Spleen (tissue), 11 donors: ENCODE data around the gene KAT14. TPM values are rescaled to one million over a fixed set of nuclear protein-coding genes. Genes with fewer than 3 reads are reported as not detected.

Source experiments
- DNase-seq: peaks from one replicate; pipeline ENCODE4 v3.0.0-alpha.2; 2020
- H3K27ac ChIP-seq, 8 donors: fragments of 200-600 bp; sonication (generic) in 7 of 8; 1 replicate in 4 of 8; 2 replicates in 4 of 8; pipeline versions ENCODE4 v1.5.0 to v1.8.0; 2016 to 2021; ENCODE audit warnings: inconsistent platforms in 4 of 8, mild to moderate bottlenecking in 4 of 8, moderate library complexity in 1 of 8
- H3K27me3 ChIP-seq, 7 donors: fragments of 200-600 bp; sonication (generic) in 6 of 7; replicated peaks in 1 of 7; 1 replicate in 4 of 7; 2 replicates in 3 of 7; pipeline versions ENCODE4 v1.5.0 to v1.8.0; 2016 to 2021; ENCODE audit warnings: inconsistent platforms in 3 of 7, mild to moderate bottlenecking in 1 of 7
- H3K36me3 ChIP-seq, 6 donors: fragments of 200-600 bp; sonication (generic) in 5 of 6; 1 replicate in 4 of 6; 2 replicates in 2 of 6; pipeline versions ENCODE4 v1.5.0 to v1.8.0; 2016 to 2021; ENCODE audit warnings: inconsistent platforms in 2 of 6
- H3K4me1 ChIP-seq, 6 donors: fragments of 200-600 bp; sonication (generic) in 5 of 6; 1 replicate in 3 of 6; 2 replicates in 3 of 6; pipeline versions ENCODE4 v1.5.0 to v1.8.0; 2016 to 2021; ENCODE audit warnings: inconsistent platforms in 3 of 6
- H3K4me3 ChIP-seq, 8 donors: fragments of 200-600 bp; sonication (generic) in 7 of 8; 1 replicate in 4 of 8; 2 replicates in 4 of 8; pipeline versions ENCODE4 v1.5.0 to v1.8.0; 2016 to 2021; ENCODE audit warnings: inconsistent platforms in 4 of 8, mild to moderate bottlenecking in 4 of 8, moderate library complexity in 2 of 8
- H3K9me3 ChIP-seq, 8 donors: fragments of 200-600 bp; sonication (generic) in 7 of 8; 1 replicate in 4 of 8; 2 replicates in 4 of 8; pipeline versions ENCODE4 v1.5.0 to v1.8.0; 2016 to 2021; ENCODE audit warnings: inconsistent platforms in 4 of 8
- POLR2A ChIP-seq, 3 donors: fragments of 450-650 bp; IDR thresholded peaks; one replicate each; pipeline ENCODE4 v1.5.1; 2017; ENCODE audit warnings: antibody characterized with exemption in 3 of 3, mild to moderate bottlenecking in 1 of 3
- POLR2AphosphoS5 ChIP-seq, 3 donors: sonication (generic); formaldehyde crosslinking; IDR thresholded peaks; one replicate each; pipeline ENCODE4 v1.5.1; 2017; ENCODE audit warnings: antibody characterized with exemption in 3 of 3
- WGBS, 5 donors: extraction: QIAGEN DNeasy Blood & Tissue Kit in 3 of 5; methylation state at CpG; one replicate each; pipeline versions ENCODE4 v1.1.5 to v1.1.7; 2013 to 2018; 5-methylcytosine and 5-hydroxymethylcytosine counted together
- intact Hi-C: fragments of 100-400 bp; cut with DNase I; formaldehyde crosslinking; loops from one replicate; pipeline ENCODE4 v1.15.0; 2023; ENCODE audit warnings: low total_unique reads
- polyA plus RNA-seq, 3 donors: library from polyadenylated mRNA; stranded (reverse); fragments of 200-250 nt; gene quantifications; one replicate each; pipeline ENCODE4 v1.2.1, GENCODE V29; 2013
- total RNA-seq, 7 donors: library from RNA; depleted of rRNA in 3 of 7; stranded (reverse); fragments of >200 nt in 3 of 7; fragmentation: NEBNext Ultra II Directional in 4 of 7; extraction: Animal tissue kit (Norgen Biotek cat#: 25700) in 4 of 7; gene quantifications; one replicate each; pipeline versions ENCODE4 v1.1.0 to v1.2.1, GENCODE V29; 2016 to 2021
- TF ChIP-seq, protein P1 (sequence below), 11 experiments: fragments of 200-600 bp in 7 of 11; fragments of 450-650 bp in 4 of 11; sonication (generic) in 4 of 11; IDR thresholded peaks in 8 of 11; conservative IDR thresholded peaks in 3 of 11; 1 replicate in 7 of 11; 2 replicates in 4 of 11; pipeline versions ENCODE4 v1.4.0 to v1.8.0; 2016 to 2021; ENCODE audit warnings: antibody characterized with exemption in 11 of 11, inconsistent platforms in 4 of 11, mild to moderate bottlenecking in 1 of 11
- donor health status: healthy with polysubstance abuse.
- donor health status: DM: no; HTN: no; CAD: no; lungs with moderate emphysema.
- donor health status: DM: no; HTN: no; CAD: no.
- donor health status: Bipolar disorder and iron deficiency.
- donor health status: healthy.
- donor health status: DM: no; HTN: no; CAD: no.
- donor health status: DM: yes; HTN: yes; CAD: no.

KAT14 gene
- total and polyA plus RNA-seq, 10 donors, result 6.3 to 18.2 (median 13.2) TPM

DNA sequence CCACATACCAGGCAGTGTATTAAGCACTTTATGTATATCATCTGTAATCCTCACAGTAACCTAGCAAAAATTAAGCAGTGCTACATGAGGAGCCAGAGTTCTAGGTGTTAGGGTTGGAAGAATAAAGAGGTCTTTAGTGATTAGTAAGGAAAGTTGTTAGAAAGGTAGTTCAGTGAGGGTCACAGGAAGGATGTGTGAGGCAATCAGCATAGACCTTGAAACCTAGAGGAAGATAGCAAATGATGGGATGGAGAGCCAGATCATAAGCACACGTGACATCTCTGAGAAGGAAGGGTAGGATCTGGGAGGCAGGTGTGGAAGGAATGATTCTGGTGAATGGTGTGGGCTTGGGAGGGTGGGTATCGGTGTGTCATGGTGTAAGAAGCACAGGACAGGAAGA is 2.2 kb downstream of the KAT14 start:
- intact Hi-C loops, result loop anchor here (10.0 kb wide), 1 partner anchor 635 kb away; no protein-coding TSS in a partner anchor
- peak overlapping the region in 1 of 8 donors; percentile 91 for H3K4me3 ChIP-seq
- H3K9me3 ChIP-seq, result no peaks in the 10 kb centered on the region
- no peaks in the 10 kb centered on the region for H3K27me3 ChIP-seq
- peaks cover 14 to 44% (median 39%) of the 10 kb centered on the region in 6 donors for H3K4me1 ChIP-seq
- 54 to 83% (median 68%) methylated on average over 2 of the region's 2 CpGs for WGBS, 5 donors
- H3K36me3 ChIP-seq, result peaks cover 0 to 29% (median 9%) of the 10 kb centered on the region in 6 donors
- DNase-seq, result no peak
- TF ChIP-seq POLR2A (IDR thresholded peaks at IDR 0.05) (no peak), POLR2AphosphoS5 (IDR thresholded peaks at IDR 0.05) (no peak)
- TF ChIP-seq, protein P1, sequence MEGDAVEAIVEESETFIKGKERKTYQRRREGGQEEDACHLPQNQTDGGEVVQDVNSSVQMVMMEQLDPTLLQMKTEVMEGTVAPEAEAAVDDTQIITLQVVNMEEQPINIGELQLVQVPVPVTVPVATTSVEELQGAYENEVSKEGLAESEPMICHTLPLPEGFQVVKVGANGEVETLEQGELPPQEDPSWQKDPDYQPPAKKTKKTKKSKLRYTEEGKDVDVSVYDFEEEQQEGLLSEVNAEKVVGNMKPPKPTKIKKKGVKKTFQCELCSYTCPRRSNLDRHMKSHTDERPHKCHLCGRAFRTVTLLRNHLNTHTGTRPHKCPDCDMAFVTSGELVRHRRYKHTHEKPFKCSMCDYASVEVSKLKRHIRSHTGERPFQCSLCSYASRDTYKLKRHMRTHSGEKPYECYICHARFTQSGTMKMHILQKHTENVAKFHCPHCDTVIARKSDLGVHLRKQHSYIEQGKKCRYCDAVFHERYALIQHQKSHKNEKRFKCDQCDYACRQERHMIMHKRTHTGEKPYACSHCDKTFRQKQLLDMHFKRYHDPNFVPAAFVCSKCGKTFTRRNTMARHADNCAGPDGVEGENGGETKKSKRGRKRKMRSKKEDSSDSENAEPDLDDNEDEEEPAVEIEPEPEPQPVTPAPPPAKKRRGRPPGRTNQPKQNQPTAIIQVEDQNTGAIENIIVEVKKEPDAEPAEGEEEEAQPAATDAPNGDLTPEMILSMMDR (IDR thresholded peaks at IDR 0.05 in 8 of 11, conservative IDR thresholded peaks at IDR 0.05 in 3 of 11), result no peak
- H3K27ac ChIP-seq, result peak overlapping the region in 1 of 8 donors; percentile 29

DNA sequence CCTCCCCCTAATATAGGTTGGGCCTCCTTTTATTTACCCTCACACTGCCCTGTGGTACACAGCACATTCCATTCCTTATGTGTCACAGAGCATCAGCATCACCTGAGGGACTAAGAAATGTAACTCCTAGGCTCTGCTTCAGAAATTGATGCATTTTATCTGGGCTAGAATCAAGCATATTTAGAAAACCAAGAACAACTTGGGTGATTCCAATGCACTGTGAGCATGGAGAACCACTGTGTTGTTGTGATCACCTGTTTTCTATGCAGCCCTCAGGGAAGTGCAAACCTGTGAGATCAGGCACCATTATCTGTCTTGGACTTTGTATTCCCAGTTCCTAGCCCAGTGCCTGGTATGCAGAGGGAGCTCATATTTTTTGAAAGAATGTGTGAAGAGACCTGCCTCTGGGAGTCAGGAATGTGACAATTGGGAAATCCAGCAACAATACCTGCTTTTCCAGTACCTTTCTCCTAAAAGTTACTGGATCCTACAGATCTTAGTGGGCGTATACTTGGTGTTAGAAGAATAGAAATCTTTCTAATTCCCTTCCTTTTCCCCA is 7.0 kb downstream of the KAT14 start:
- no peak overlapping the region for H3K4me3 ChIP-seq
- DNase-seq, result no peak
- H3K36me3 ChIP-seq, result peaks cover 0 to 77% (median 9%) of the 10 kb centered on the region in 6 donors
- H3K27ac ChIP-seq, result no peak overlapping the region
- no peak for TF ChIP-seq POLR2A (IDR thresholded peaks at IDR 0.05)
- TF ChIP-seq POLR2AphosphoS5 (IDR thresholded peaks at IDR 0.05), result no peak
- TF ChIP-seq, protein P1 (IDR thresholded peaks at IDR 0.05 in 8 of 11, conservative IDR thresholded peaks at IDR 0.05 in 3 of 11), result no peak
- H3K9me3 ChIP-seq, result no peaks in the 10 kb centered on the region
- H3K27me3 ChIP-seq, result no peaks in the 10 kb centered on the region
- intact Hi-C loops, result no loop called here
- H3K4me1 ChIP-seq, result peaks cover 6 to 21% (median 16%) of the 10 kb centered on the region in 6 donors
- 91 to 97% (median 96%) methylated on average over 1 of the region's 1 CpG for WGBS, 5 donors

DNA sequence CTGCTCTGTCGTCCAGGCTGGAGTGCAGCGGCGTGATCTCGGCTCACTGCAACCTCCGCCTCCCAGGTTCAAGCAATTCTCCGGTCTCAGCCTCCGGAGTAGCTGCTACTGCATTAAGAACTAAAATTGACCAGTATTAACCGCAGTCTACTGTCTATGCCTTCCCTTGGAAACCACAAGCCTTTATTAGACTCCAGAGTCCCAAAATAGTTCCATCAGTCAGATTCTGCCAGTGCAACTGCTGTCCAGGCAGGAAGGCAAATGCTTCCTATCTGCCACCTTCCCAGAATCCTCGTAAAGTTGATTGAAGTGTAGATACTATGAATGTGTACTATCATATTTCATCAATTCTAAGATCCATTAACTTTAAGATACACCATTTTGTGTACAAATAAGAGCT is 16.7 kb downstream of the KAT14 start:
- intact Hi-C loops, result no loop called here
- WGBS, 5 donors, result 96 to 99% (median 97%) methylated on average over 9 of the region's 9 CpGs
- Histone ChIP-seq H3K27me3 (no peaks in the 10 kb centered on the region), H3K4me1 (no peaks in the 10 kb centered on the region), H3K4me3 (no peak overlapping the region), H3K27ac (no peak overlapping the region), H3K9me3 (no peaks in the 10 kb centered on the region), H3K36me3 (peaks cover 0 to 98% (median 46%) of the 10 kb centered on the region in 6 donors)
- TF ChIP-seq POLR2AphosphoS5 (IDR thresholded peaks at IDR 0.05), result no peak
- no peak for TF ChIP-seq POLR2A (IDR thresholded peaks at IDR 0.05)
- TF ChIP-seq, protein P1 (IDR thresholded peaks at IDR 0.05 in 8 of 11, conservative IDR thresholded peaks at IDR 0.05 in 3 of 11), result no peak
- DNase-seq, result no peak

DNA sequence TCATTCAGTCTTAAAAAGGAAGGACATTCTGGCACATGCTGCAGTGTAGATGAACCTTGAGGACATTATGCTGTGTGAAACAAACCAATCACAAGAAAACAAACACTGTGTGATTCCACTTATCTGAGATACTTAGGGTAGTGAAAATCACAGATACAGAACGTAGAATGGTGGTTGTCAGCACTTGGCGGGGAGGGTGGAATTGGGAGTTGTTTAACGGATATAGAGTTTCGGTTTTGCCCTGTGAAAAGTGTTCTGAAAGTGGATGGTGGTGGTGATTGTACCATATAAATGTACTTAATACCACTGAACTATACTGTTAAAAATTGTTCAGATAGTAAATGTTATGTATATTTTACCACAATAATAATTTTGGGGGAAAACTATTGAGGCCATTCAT is 18.4 kb downstream of the KAT14 start:
- intact Hi-C loops, result no loop called here
- H3K27ac ChIP-seq, result no peak overlapping the region
- no peaks in the 10 kb centered on the region for H3K4me1 ChIP-seq
- 92 to 98% (median 96%) methylated on average over 4 of the region's 4 CpGs for WGBS, 5 donors
- no peaks in the 10 kb centered on the region for H3K27me3 ChIP-seq
- no peak for TF ChIP-seq POLR2AphosphoS5 (IDR thresholded peaks at IDR 0.05)
- TF ChIP-seq POLR2A (IDR thresholded peaks at IDR 0.05), result no peak
- TF ChIP-seq, protein P1 (IDR thresholded peaks at IDR 0.05 in 8 of 11, conservative IDR thresholded peaks at IDR 0.05 in 3 of 11), result no peak
- no peaks in the 10 kb centered on the region for H3K9me3 ChIP-seq
- no peak for DNase-seq
- H3K36me3 ChIP-seq, result peaks cover 0 to 98% (median 49%) of the 10 kb centered on the region in 6 donors
- no peak overlapping the region for H3K4me3 ChIP-seq
